RCC 7860 (cell line): ENCODE results near the gene C1QL1.

Experiments used
- DNase-seq: peaks from one replicate; pipeline ENCODE4 v3.0.0-alpha.2; 2015; ENCODE audit warnings: low spot score
- FAIRE-seq: peaks from 2 replicates; lab custom pipeline; 2012; peaks lifted over from hg19 to GRCh38; lab: Jason Lieb, UNC

C1QL1 gene

GRCh38 chr17:44989552-44990138 lies 21.5 kb upstream of the C1QL1 start:
- no peak for FAIRE-seq

GRCh38 chr17:44988044-44988942 lies 20.2 kb upstream of the C1QL1 start:
- no peak for DNase-seq
- no peak for FAIRE-seq

More at GRCh38 chr17:44989552-44990138, 21.5 kb upstream of the C1QL1 start:
- no peak for DNase-seq

- FAIRE-seq (no peak), DNase-seq (no peak)
Observed at GRCh38 chr17:44983563-44983962, 15.5 kb upstream of the C1QL1 start.

- DNase-seq (no peak), FAIRE-seq (no peak)
Observed at GRCh38 chr17:44982113-44982702, 14.1 kb upstream of the C1QL1 start.

GRCh38 chr17:44981221-44981968 lies 13.3 kb upstream of the C1QL1 start:
- FAIRE-seq (peak; percentile 31), DNase-seq (peak; percentile 38)

- no peak for DNase-seq
- FAIRE-seq = no peak
Observed at GRCh38 chr17:44979426-44979995, 11.4 kb upstream of the C1QL1 start.

- DNase-seq = no peak
- no peak for FAIRE-seq
Observed at GRCh38 chr17:44978807-44979206, 10.7 kb upstream of the C1QL1 start.

GRCh38 chr17:44977814-44978550 lies 9.9 kb upstream of the C1QL1 start:
- DNase-seq (no peak), FAIRE-seq (no peak)

- FAIRE-seq = no peak
- DNase-seq = no peak
Observed at GRCh38 chr17:44977065-44977464, 9.0 kb upstream of the C1QL1 start.

- FAIRE-seq (no peak), DNase-seq (no peak)
Observed at GRCh38 chr17:44976206-44976605, 8.1 kb upstream of the C1QL1 start.

GRCh38 chr17:44972953-44973352 lies 4.8 kb upstream of the C1QL1 start:
- DNase-seq = peak; percentile 99
- peak; percentile 99 for FAIRE-seq

- FAIRE-seq (peak; percentile 65), DNase-seq (peak; percentile 74)
Observed at GRCh38 chr17:44971776-44972483, 3.8 kb upstream of the C1QL1 start.

- DNase-seq = peak; percentile 65
- FAIRE-seq = no peak
Observed at GRCh38 chr17:44970136-44970741, 2.1 kb upstream of the C1QL1 start.

- FAIRE-seq = no peak
Observed at GRCh38 chr17:44969144-44969780, 1.2 kb upstream of the C1QL1 start.

GRCh38 chr17:44967907-44968224 lies 237 bp downstream of the C1QL1 start:
- FAIRE-seq (no peak), DNase-seq (no peak)

More at GRCh38 chr17:44969144-44969780, 1.2 kb upstream of the C1QL1 start:
- DNase-seq = peak; percentile 5

GRCh38 chr17:44967026-44967906 lies 837 bp downstream of the C1QL1 start:
- no peak for DNase-seq
- FAIRE-seq = no peak

- no peak for FAIRE-seq
- no peak for DNase-seq
Observed at GRCh38 chr17:44966348-44967025, 1.6 kb downstream of the C1QL1 start.
